ENCODE measurements around the gene CPA5.

Gene CPA5

DNA sequence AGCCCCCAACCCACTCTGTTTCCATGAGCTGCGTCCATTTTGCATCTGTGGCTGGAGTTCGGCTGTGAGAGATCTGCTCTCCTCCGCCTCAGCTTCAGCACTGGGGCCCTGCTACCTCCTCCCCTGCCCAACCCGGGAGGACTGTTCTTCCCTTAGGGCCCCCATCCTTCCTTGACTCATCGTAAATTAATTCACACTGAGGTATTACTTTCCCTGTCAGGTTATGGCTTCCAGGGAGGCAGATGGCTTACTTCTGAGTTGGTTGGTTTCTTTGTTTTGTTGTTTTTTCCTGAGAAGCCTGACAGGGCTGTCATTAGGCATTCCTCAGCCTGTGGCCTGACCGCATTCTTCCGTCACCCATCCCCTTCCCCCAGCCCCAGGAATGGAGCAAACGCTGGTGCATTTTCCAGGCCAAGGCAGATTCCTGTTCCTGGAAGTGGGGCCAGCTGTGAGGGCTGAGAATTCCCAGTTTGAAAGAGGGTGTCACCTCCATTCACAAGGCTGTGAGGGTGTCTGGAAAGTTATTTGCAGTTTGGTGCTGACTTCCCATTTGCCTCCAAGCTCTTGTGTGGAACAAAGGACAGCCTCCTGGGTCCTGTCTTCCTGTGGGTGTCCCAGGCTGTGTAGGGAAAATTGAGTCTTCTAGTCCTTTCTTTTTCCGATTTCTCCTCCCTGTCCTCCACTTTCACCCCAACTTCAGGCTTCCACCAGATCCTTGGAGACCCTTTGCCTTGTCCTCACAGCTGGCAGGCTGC, 11.7 kb downstream of the CPA5 start:
- no peak for DNase-seq (ENCODE audit: low spot score)
- no peak for TF ChIP-seq CTCF (IDR thresholded peaks at IDR 0.05; ENCODE audit: extremely low read depth, insufficient read depth, missing control alignments)
- in situ Hi-C loops (cut with MboI; ENCODE audit: low pct_unique_long_range_greater_than_20kb, low sequenced_read_pairs, unreplicated experiment), result no loop called here

DNA sequence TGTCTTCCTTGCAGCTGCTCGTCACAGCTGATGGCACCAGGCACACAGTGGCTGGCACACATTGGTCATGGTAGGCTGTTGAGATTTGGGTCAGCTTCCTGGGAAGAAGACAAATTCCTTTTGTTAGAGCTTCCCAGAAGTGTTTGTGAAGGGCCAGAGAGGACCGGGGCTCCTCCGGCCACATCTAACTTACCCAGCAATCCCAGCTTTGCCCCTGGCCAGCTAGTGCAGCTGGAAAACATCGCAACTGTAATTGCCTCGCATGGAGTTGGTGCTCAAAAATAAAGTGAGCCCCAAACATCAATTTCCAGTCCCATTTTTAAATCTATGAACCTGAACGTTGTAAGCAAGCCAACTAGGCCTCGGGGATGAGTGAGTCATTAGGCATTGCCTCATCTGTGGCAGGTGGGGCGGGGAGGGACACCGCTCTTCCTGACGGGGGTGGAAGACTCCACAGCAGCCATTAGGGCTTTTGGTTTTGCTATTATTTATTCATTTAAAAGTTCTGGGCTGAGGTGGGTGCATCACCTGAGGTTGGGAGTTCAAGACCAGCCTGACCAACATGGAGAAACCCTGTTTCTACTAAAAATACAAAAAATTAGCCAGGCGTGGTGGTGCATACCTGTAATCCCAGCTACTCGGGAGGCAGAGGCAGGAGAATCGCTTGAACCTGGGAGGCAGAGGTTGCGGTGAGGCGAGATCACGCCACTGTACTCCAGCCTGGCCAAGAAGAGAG, 12.4 kb downstream of the CPA5 start:
- in situ Hi-C loops (cut with MboI; ENCODE audit: low pct_unique_long_range_greater_than_20kb, low sequenced_read_pairs, unreplicated experiment), result no loop called here
- no peak for DNase-seq (ENCODE audit: low spot score)
- TF ChIP-seq CTCF (IDR thresholded peaks at IDR 0.05; ENCODE audit: extremely low read depth, insufficient read depth, missing control alignments), result no peak

DNA sequence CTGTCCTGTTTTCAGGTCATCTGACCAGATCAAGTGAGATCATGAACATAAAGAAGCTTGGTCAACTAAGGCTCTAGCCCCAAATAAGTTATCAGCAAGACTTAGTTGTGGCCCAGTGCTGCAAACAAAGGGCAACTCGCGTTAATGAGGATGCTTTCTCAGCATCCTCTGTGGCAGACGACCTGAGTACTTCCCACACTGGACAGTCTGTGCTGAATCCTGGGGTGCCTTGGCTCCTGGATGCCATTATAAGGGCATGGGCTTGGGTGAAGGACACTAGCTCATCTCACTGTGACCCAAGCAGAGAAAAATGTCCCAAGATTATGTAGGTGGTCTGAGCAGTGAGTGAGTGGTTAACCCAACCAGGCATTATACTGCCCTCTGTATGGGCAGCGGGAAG, 13.9 kb downstream of the CPA5 start:
- in situ Hi-C loops (cut with MboI; ENCODE audit: low pct_unique_long_range_greater_than_20kb, low sequenced_read_pairs, unreplicated experiment), result no loop called here
- no peak for DNase-seq (ENCODE audit: low spot score)
- no peak for TF ChIP-seq CTCF (IDR thresholded peaks at IDR 0.05; ENCODE audit: extremely low read depth, insufficient read depth, missing control alignments)

GRCh38 chr7:130359276-130359857, 14.8 kb downstream of the CPA5 start:
- no peak for DNase-seq (ENCODE audit: low spot score)
- no peak for TF ChIP-seq CTCF (IDR thresholded peaks at IDR 0.05; ENCODE audit: extremely low read depth, insufficient read depth, missing control alignments)
- in situ Hi-C loops (cut with MboI; ENCODE audit: low pct_unique_long_range_greater_than_20kb, low sequenced_read_pairs, unreplicated experiment), result no loop called here

GRCh38 chr7:130360518-130360917, 15.9 kb downstream of the CPA5 start:
- TF ChIP-seq CTCF (IDR thresholded peaks at IDR 0.05; ENCODE audit: extremely low read depth, insufficient read depth, missing control alignments), result no peak
- in situ Hi-C loops (cut with MboI; ENCODE audit: low pct_unique_long_range_greater_than_20kb, low sequenced_read_pairs, unreplicated experiment), result no loop called here
- no peak for DNase-seq (ENCODE audit: low spot score)

DNA sequence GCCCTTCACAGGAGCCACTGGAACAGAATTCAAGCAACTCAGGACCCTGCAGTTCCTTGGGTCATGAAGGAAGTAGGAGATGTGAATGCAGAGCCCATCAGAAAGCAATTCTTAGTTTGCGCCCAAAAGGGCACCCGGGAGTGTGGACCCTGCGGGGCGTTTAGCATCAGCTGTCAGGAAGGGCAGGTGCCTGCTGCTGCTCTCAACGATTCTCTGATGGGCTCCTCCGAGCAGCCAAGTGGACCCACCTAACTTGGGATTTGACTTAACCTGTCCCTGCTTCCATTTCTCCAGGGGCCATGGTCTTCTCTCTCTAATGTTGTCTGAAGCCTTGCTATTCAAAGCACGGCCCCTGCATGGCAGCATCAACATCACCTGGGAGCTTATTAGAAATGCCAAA, 17.1 kb downstream of the CPA5 start:
- TF ChIP-seq CTCF (IDR thresholded peaks at IDR 0.05; ENCODE audit: extremely low read depth, insufficient read depth, missing control alignments), result no peak
- in situ Hi-C loops (cut with MboI; ENCODE audit: low pct_unique_long_range_greater_than_20kb, low sequenced_read_pairs, unreplicated experiment), result no loop called here

More for the DNA sequence above, 17.1 kb downstream of the CPA5 start:
- no peak for DNase-seq (ENCODE audit: low spot score)

Measured in GM13977 (cell line).